ENCODE results near the gene REXO1. TPM values are rescaled to one million over a fixed set of nuclear protein-coding genes. Genes with fewer than 3 reads are reported as not detected.

REXO1 gene
- total and polyA plus RNA-seq, 2 of the 13 experiments (the other 11 are each of a cell fraction or from before 2014, with no cell fraction given), result 5.0 to 11.2 TPM

- TF ChIP-seq CTCF (CRISPR knock-in tag; IDR thresholded peaks at IDR 0.05) (0 out of 2 replicates have a peak, but pooled peaks have one; percentile 18), ARHGAP35 (CRISPR knock-in tag; IDR thresholded peaks at IDR 0.05; ENCODE audit: borderline replicate concordance) (no peak), BHLHE40 (IDR thresholded peaks at IDR 0.05; ENCODE audit: low read length) (no peak), SALL1 (CRISPR knock-in tag; IDR thresholded peaks at IDR 0.05) (no peak), SP5 (CRISPR knock-in tag; IDR thresholded peaks at IDR 0.05; ENCODE audit: borderline replicate concordance, low read depth) (no peak), PATZ1 (CRISPR knock-in tag; IDR thresholded peaks at IDR 0.05) (no peak; the same call in 1 of the 2 replicates), PRDM4 (CRISPR knock-in tag; IDR thresholded peaks at IDR 0.05; ENCODE audit: borderline replicate concordance) (no peak), ZBTB42 (CRISPR knock-in tag; IDR thresholded peaks at IDR 0.05) (no peak), MAFF (IDR thresholded peaks at IDR 0.05; ENCODE audit: low read depth, low read length) (no peak), ZNF20 (CRISPR knock-in tag; IDR thresholded peaks at IDR 0.05) (no peak), UBTF (CRISPR knock-in tag; IDR thresholded peaks at IDR 0.05) (peak; percentile 23), FOXJ3 (CRISPR knock-in tag; IDR thresholded peaks at IDR 0.05; ENCODE audit: borderline replicate concordance) (no peak), ZNF24 (IDR thresholded peaks at IDR 0.05) (no peak), XRCC5 (optimal IDR thresholded peaks at IDR 0.05; ENCODE audit: low read length) (peak; percentile 53), ZNF687 (CRISPR knock-in tag; IDR thresholded peaks at IDR 0.05) (no peak; the same call in 1 of the 2 replicates), ZNF232 (CRISPR knock-in tag; IDR thresholded peaks at IDR 0.05; ENCODE audit: borderline replicate concordance) (0 out of 2 replicates have a peak, but pooled peaks have one; percentile 3), GTF3A (CRISPR knock-in tag; conservative IDR thresholded peaks at IDR 0.05) (no peak)
Observed at GRCh38 chr19:1840541-1841115, 7.7 kb downstream of the REXO1 start (continued).

All from HepG2 (cell line).